C4-2B (cell line): ENCODE measurements around the gene ALPI.
"Not testable (repeated sequence)": the region's sequence is repeated elsewhere in the genome, so short reads cannot be mapped to it uniquely, and the experiment has no call there.

Experiments
- CTCF ChIP-seq: fragments of 450-650 bp; conservative IDR thresholded peaks from 2 replicates; pipeline ENCODE4 v1.5.1; 2017; ENCODE audit warnings: mild to moderate bottlenecking
- ZFX ChIP-seq: fragments of 450-650 bp; IDR thresholded peaks from 2 replicates; pipeline ENCODE4 v1.6.1; 2017

DNA sequence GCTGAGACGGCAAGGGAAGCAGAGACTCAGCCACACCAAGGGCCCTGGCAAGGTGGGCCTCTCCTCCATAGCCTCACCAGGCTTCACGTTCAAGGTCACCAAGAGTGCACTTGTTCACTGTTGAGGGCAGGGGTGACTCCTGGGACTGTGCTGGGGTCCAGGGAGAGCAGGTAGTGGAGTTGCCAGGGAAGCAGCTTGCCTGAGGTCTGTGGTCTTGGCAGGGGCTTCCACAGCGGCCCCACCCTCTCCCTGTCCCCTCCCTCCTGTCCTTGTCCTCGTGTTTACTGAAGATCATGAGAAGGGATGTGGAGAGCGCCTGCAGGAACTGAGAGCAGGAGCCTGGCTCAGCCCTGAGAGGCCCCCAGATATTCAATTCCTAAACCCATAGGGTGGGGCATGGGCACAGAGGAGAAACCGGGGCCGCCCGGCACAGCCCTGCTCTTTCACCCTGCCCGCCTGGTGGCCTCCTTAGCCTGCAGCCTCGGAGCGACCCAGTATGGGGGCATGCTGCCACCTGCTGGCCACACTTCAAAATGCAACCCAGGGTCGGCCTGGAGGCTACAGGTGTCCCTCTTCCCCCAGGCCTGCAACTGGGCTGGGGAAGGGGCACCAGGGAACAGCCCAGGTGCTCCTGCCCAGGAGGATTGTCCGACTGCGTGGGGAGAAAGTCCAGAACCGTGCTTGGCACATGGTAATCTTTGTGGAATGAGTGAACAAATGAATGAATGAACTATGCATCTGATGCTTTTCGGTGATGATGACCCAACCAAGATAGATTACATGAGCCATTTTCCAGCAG lies 15.5 kb upstream of the ALPI start:
- peak; percentile 91 for TF ChIP-seq CTCF
- TF ChIP-seq ZFX, result not testable (repeated sequence)
